Measurements from ENCODE around the gene TCEA2.

DNA sequence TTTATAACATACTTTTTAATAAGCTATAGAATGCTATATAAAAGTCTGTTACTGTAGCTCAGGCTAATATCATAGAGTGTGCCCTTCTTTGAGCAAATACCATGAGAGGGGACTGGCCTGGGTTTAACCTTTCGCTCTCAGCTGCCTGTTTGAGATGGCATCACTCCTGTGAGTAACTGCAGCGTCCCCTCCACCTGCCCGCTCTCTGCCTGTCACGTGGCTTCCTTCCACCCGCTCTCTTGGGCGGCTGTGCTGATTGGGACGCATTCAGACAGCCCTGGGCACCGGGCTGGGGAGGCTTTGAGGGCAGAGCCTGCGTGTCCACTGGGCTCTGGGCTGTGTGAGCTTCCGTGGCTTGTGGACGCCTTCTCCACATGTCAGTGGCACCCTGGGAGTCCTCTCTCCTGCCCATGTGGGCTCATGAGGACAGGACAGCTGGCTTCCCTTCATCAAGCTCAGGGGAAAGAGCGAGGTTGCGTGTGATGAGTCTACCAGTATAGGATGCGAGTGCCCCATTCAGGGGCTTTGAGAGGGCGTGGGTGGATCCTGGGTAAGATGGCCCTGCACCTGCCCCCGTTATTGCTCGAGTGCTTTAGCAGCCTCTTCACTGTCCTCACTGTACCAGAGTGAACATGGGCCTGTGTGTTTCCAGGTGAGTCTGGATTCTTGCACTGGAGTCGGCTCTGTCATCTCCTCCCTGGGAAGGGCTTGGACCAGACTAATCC, 37.7 kb upstream of the TCEA2 start:
- TF ChIP-seq CTCF (IDR thresholded peaks at IDR 0.05) = no peak
- TF ChIP-seq POLR2AphosphoS5 (IDR thresholded peaks at IDR 0.05; ENCODE audit: low read depth, low read length) = no peak
- TF ChIP-seq TCF7L2 (IDR thresholded peaks at IDR 0.05; ENCODE audit: low read depth, low read length) = no peak
- TF ChIP-seq, protein P1, sequence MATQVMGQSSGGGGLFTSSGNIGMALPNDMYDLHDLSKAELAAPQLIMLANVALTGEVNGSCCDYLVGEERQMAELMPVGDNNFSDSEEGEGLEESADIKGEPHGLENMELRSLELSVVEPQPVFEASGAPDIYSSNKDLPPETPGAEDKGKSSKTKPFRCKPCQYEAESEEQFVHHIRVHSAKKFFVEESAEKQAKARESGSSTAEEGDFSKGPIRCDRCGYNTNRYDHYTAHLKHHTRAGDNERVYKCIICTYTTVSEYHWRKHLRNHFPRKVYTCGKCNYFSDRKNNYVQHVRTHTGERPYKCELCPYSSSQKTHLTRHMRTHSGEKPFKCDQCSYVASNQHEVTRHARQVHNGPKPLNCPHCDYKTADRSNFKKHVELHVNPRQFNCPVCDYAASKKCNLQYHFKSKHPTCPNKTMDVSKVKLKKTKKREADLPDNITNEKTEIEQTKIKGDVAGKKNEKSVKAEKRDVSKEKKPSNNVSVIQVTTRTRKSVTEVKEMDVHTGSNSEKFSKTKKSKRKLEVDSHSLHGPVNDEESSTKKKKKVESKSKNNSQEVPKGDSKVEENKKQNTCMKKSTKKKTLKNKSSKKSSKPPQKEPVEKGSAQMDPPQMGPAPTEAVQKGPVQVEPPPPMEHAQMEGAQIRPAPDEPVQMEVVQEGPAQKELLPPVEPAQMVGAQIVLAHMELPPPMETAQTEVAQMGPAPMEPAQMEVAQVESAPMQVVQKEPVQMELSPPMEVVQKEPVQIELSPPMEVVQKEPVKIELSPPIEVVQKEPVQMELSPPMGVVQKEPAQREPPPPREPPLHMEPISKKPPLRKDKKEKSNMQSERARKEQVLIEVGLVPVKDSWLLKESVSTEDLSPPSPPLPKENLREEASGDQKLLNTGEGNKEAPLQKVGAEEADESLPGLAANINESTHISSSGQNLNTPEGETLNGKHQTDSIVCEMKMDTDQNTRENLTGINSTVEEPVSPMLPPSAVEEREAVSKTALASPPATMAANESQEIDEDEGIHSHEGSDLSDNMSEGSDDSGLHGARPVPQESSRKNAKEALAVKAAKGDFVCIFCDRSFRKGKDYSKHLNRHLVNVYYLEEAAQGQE (IDR thresholded peaks at IDR 0.05; ENCODE audit: insufficient read depth in 1 of 2, low read depth in 2 of 2, low read length in 1 of 2) = no peak

Data from Panc1 (cell line).